SH-SY5Y (cell line): ENCODE data around the gene SLC46A1.

Source experiments
- GATA2 ChIP-seq: IDR thresholded peaks from 2 replicates; pipeline ENCODE4 v1.6.1; 2011; ENCODE audit warnings: mild to moderate bottlenecking, low read depth, low read length
- GATA3 ChIP-seq: IDR thresholded peaks from 2 replicates; pipeline ENCODE4 v1.6.1; 2011; ENCODE audit warnings: low read depth, mild to moderate bottlenecking, low read length, moderate library complexity

- TF ChIP-seq GATA2 = no peak
- TF ChIP-seq GATA3 = no peak
Measured at GRCh38 chr17:28397687-28398279, 8.2 kb downstream of the SLC46A1 start.
